GM23248 (cell line): ENCODE data around the gene DDIAS.

ENCODE experiments used
- EZH2 ChIP-seq: fragments of 200-600 bp; sonication (generic); IDR thresholded peaks from 2 replicates; pipeline ENCODE4 v1.6.1; 2018; ENCODE audit warnings: antibody characterized with exemption, mild to moderate bottlenecking; ENCODE audit not compliant: insufficient read depth, poor library complexity, severe bottlenecking
- EZH2phosphoT487 ChIP-seq: fragments of 200-600 bp; sonication (generic); IDR thresholded peaks from 2 replicates; pipeline ENCODE4 v1.6.1; 2018; ENCODE audit warnings: antibody characterized with exemption, moderate library complexity, mild to moderate bottlenecking, low read depth; ENCODE audit not compliant: insufficient read depth

DNA sequence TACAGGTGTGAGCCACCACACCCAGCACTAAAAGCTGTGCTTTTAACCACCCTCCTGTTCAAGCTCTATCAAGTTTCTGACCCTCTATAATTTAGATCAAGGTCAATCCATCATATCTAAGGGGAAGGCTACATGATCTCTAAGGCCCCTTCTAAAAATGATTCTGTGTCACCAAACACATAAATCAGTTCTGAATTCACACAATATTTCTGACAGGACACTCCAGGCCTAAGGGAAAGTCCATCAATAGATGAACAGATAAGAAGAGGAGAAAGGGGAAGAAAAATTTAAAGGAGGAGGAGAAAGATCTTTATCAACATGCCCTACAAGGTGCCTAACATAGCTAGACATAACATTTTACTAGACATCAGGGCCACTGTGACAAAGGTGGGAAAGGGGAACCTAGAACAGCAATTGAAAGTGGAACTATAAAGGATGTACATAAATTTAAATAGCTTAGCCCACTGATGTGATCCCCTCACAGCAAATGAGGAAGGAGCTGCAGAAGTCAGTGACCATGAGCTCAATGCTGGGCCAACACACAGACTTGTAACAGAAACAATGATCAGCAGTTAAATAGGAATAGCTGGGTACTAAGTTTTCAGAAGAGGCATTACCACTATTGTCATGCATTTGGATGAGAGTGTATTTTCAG lies 6.0 kb upstream of the DDIAS start:
- TF ChIP-seq EZH2: no peak
- no peak for TF ChIP-seq EZH2phosphoT487
